ENCODE results near the gene STEAP2. TPM values are rescaled to one million over a fixed set of nuclear protein-coding genes. Genes with fewer than 3 reads are reported as not detected.
"Not testable (repeated sequence)": the region's sequence is repeated elsewhere in the genome, so short reads cannot be mapped to it uniquely, and the experiment has no call there.

The STEAP2 gene
- polyA plus RNA-seq, 12 donors = 2.0 to 7.0 (median 4.2) TPM; not detected in 1

- DNase-seq = no peak
These were observed 22.0 kb downstream of the STEAP2 start for GRCh38 chr7:90233569-90233968.

- DNase-seq = peak; percentile 35
These were observed 25.3 kb downstream of the STEAP2 start for GRCh38 chr7:90236721-90237289.

- DNase-seq = no peak
These were observed 26.5 kb downstream of the STEAP2 start for GRCh38 chr7:90238022-90238421.

GRCh38 chr7:90238583-90238982 is 27.0 kb downstream of the STEAP2 start:
- DNase-seq = no peak

GRCh38 chr7:90239050-90239449 is 27.5 kb downstream of the STEAP2 start:
- DNase-seq = no peak

GRCh38 chr7:90239625-90240228 is 28.2 kb downstream of the STEAP2 start:
- DNase-seq = no peak

- no peak for DNase-seq
These were observed 31.0 kb downstream of the STEAP2 start for GRCh38 chr7:90242369-90243168.

GRCh38 chr7:90243556-90243955 is 32.0 kb downstream of the STEAP2 start:
- DNase-seq = no peak

- no peak for DNase-seq
These were observed 33.0 kb downstream of the STEAP2 start for GRCh38 chr7:90244565-90244908.

GRCh38 chr7:90244909-90245851 is 33.6 kb downstream of the STEAP2 start, which contains the start of gene CFAP69:
Gene CFAP69 (plus strand): TSS chr7:90245174. CDS start chr7:90245425, 251 bp downstream.
- DNase-seq = peak; percentile 90

GRCh38 chr7:90246171-90246570 is 34.6 kb downstream of the STEAP2 start:
- no peak for DNase-seq

GRCh38 chr7:90248706-90249105 is 37.2 kb downstream of the STEAP2 start:
- no peak for DNase-seq

GRCh38 chr7:90250601-90251303 is 39.2 kb downstream of the STEAP2 start:
- no peak for DNase-seq

- DNase-seq = no peak
These were observed 39.7 kb downstream of the STEAP2 start for GRCh38 chr7:90251304-90251635.

- not testable (repeated sequence) for DNase-seq
These were observed 44.5 kb downstream of the STEAP2 start for GRCh38 chr7:90256011-90256410.

- DNase-seq = no peak
These were observed 45.2 kb downstream of the STEAP2 start for GRCh38 chr7:90256778-90257177.

GRCh38 chr7:90261441-90261840 is 49.9 kb downstream of the STEAP2 start:
- no peak for DNase-seq

- peak; percentile 16 for DNase-seq
These were observed 50.9 kb downstream of the STEAP2 start for GRCh38 chr7:90262438-90262837.

GRCh38 chr7:90266808-90267207 is 55.3 kb downstream of the STEAP2 start:
- DNase-seq = no peak

- no peak for DNase-seq
These were observed 55.8 kb downstream of the STEAP2 start for GRCh38 chr7:90267263-90267858.

GRCh38 chr7:90269163-90269562 is 57.6 kb downstream of the STEAP2 start:
- DNase-seq = no peak

Data from muscle of arm (tissue), 12 donors.